Measurements from ENCODE around the gene RBM14.
"Not testable (repeated sequence)": the region's sequence is repeated elsewhere in the genome, so short reads cannot be mapped to it uniquely, and the experiment has no call there.

DNA sequence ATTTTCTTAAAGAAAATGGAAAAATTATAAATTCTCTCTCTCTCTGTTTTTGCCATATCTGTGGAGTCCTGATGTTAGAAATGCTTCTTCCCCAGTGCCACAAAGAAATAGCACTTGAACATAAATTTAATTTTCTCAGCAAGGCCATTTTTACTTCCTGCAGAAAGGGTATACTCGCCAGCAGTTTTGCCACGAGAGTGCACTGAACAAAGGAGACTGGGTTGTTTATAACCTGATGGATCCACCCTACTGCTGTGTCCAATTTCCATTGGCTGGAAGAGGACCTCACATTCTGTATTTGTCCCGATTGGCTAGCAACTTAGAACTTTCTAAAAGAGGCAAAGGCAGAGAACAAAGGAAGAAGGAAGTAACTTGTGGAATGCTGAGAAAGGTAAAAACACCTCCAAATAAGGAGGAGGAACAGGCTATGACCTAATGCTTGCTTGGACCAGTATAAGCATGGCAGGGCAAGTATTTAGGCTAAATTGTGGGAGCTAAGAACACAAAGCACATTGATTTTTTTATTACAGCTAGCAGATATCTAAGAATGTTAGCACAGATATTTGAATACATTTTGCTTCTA, 33.8 kb upstream of the RBM14 start:
- TF ChIP-seq, protein P1, sequence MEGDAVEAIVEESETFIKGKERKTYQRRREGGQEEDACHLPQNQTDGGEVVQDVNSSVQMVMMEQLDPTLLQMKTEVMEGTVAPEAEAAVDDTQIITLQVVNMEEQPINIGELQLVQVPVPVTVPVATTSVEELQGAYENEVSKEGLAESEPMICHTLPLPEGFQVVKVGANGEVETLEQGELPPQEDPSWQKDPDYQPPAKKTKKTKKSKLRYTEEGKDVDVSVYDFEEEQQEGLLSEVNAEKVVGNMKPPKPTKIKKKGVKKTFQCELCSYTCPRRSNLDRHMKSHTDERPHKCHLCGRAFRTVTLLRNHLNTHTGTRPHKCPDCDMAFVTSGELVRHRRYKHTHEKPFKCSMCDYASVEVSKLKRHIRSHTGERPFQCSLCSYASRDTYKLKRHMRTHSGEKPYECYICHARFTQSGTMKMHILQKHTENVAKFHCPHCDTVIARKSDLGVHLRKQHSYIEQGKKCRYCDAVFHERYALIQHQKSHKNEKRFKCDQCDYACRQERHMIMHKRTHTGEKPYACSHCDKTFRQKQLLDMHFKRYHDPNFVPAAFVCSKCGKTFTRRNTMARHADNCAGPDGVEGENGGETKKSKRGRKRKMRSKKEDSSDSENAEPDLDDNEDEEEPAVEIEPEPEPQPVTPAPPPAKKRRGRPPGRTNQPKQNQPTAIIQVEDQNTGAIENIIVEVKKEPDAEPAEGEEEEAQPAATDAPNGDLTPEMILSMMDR (IDR thresholded peaks at IDR 0.05 in 2 of 3, conservative IDR thresholded peaks at IDR 0.05 in 1 of 3; ENCODE audit: control insufficient read depth in 2 of 3, extremely low read depth in 1 of 3, insufficient read depth in 1 of 3, low read depth in 3 of 3, low read length in 3 of 3): not testable (repeated sequence)
- not testable (repeated sequence) for TF ChIP-seq SREBF1 (IDR thresholded peaks at IDR 0.05; ENCODE audit: low read length); EGR1 (IDR thresholded peaks at IDR 0.05; ENCODE audit: borderline replicate concordance in 1 of 2, low read depth in 2 of 2, low read length in 2 of 2); MYC (IDR thresholded peaks at IDR 0.05; ENCODE audit: insufficient read depth, insufficient read length, insufficient replicate concordance, low read length, severe bottlenecking)
